ENCODE data around the gene CACNA1D.

GRCh38 chr3:53860196-53860595 lies 365.8 kb downstream of the CACNA1D start:
- TF ChIP-seq POLR2A (IDR thresholded peaks at IDR 0.05; ENCODE audit: low read depth, low read length) (no peak), POLR2AphosphoS5 (IDR thresholded peaks at IDR 0.05; ENCODE audit: low read depth, low read length) (no peak)

Data from GM12892 (cell line).